Adipocyte (in vitro differentiated cells): ENCODE results near the gene C20orf144.
A peak's percentile ranks its signal among the peaks of the same experiment; 100 is the strongest.

ENCODE experiments used
- DNase-seq: peaks from one replicate; pipeline ENCODE4 v3.0.0-alpha.2; 2015; ENCODE audit warnings: low read depth
- H3K27me3 ChIP-seq: replicated peaks from 2 replicates; pipeline ENCODE4 v1.7.0; 2013; ENCODE audit warnings: mild to moderate bottlenecking, low read length, moderate library complexity; ENCODE audit not compliant: control insufficient read depth, insufficient read depth
- H3K36me3 ChIP-seq: 2 replicates; pipeline ENCODE4 v1.7.0; 2013; ENCODE audit warnings: low read length, mild to moderate bottlenecking, moderate library complexity; ENCODE audit not compliant: control insufficient read depth, insufficient read depth, severe bottlenecking
- H3K4me1 ChIP-seq: 2 replicates; pipeline ENCODE4 v1.7.0; 2013; ENCODE audit warnings: mild to moderate bottlenecking, low read length, moderate library complexity; ENCODE audit not compliant: control insufficient read depth, insufficient read depth
- H3K4me3 ChIP-seq: 2 replicates; pipeline ENCODE4 v1.7.0; 2013; ENCODE audit warnings: mild to moderate bottlenecking, low read length, moderate library complexity
- H3K9ac ChIP-seq: 2 replicates; pipeline ENCODE4 v1.7.0; 2013; ENCODE audit warnings: mild to moderate bottlenecking, low read length, moderate library complexity
- H3K9me3 ChIP-seq: 2 replicates; pipeline ENCODE4 v1.7.0; 2013; ENCODE audit warnings: mild to moderate bottlenecking, low read length, moderate library complexity; ENCODE audit not compliant: control insufficient read depth

The C20orf144 gene

DNA sequence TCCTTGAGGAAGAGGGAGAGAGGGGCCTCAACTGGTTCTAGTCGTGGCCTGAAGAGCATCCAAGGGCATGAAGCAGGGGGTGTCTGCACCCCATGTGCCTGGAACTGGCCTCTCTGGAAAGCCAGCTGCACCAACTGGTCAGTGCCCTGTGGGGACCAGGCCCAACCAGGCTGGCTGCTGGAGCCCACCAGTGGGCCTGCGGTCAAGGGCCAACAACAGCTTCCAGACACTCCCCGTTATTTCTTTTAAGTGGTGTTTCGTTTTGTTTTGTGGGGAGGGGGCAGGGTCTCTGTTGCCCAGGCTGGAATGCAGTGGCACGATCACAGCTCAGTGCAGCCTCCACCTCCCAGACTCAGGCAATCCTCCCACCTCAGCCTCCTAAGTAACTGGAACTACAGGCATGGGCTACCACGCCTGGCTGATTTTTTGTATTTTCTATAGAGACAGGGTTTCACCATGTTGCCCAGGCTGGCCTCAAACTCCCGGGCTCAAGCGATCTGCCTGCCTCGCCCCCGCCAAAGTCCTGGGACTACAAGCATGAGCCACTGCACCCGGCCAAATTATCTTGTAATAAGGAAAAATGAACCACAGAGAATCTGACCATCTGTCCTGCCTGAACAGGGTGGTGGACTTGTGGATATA, 11.9 kb upstream of the C20orf144 start:
- Histone ChIP-seq H3K4me3 (no peak overlapping the region), H3K27me3 (no peaks in the 10 kb centered on the region), H3K36me3 (peaks cover 8% of the 10 kb centered on the region), H3K9me3 (no peaks in the 10 kb centered on the region), H3K4me1 (peaks cover 33% of the 10 kb centered on the region), H3K9ac (no peak overlapping the region)
- DNase-seq: no peak

DNA sequence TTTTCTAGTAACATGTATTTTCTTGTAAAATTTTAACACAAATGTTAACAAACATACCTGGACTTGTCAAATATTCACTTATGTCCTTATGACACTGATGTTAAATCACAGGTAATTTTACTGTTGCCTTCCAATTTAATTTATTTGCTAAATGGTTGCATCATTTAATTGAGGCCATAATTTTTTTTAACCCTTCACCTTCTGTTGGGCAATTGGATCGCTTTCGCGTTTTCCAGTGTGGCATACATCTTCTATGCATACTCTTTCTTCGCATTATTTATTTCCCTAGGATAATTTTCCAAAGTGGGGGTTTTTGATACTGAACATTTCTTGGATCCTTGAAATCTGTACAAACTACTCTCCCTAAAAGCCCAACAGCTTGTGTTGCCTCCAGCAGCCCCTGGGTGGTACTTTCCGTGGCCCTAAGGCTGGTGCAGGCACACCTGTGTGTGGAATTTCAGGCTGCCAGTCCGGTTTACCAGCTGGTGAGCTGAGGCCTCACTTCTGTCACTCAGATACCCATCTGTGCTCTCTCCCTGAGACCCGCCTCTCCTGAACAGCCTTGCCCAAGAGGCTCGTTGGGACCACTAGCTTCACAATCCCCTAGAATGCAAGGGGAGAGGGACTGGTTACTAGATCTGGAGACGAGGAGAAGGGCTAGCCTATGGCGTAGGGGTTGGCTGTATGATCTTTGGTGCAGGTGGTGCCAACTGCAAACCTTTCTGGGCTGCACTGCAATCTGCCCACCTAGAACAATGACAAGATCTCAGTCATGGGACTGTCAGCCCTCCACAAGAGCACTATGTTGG, 11.2 kb upstream of the C20orf144 start:
- no peak for DNase-seq
- Histone ChIP-seq H3K36me3 (peaks cover 2% of the 10 kb centered on the region), H3K9ac (no peak overlapping the region), H3K27me3 (no peaks in the 10 kb centered on the region), H3K4me3 (no peak overlapping the region), H3K4me1 (peaks cover 33% of the 10 kb centered on the region), H3K9me3 (no peaks in the 10 kb centered on the region)

DNA sequence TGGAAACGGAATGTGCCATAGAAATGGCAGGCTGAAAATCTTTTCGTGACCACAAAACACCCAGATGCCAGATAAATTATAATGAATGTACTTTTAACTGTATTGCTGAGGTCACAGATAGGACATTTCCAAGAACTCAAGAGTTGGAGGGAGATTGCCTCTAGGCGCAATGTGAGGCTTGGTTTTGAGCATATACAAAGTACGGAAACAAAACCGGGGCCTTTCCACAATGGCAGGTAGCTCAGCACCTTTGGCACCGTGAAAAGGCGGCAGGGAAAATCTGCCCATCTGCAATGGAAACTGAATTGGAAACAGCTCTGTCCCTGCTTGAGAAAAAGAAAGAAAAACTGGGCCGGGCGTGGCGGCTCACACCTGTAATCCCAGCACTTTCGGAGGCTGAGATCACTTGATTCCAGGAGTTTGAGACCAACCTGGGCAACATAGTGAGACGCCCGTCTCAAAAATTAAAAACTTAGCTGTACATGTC, 10.5 kb upstream of the C20orf144 start:
- Histone ChIP-seq H3K4me3 (no peak overlapping the region), H3K4me1 (peaks cover 33% of the 10 kb centered on the region), H3K9me3 (no peaks in the 10 kb centered on the region), H3K36me3 (peaks cover 4% of the 10 kb centered on the region), H3K9ac (no peak overlapping the region), H3K27me3 (no peaks in the 10 kb centered on the region)
- no peak for DNase-seq

DNA sequence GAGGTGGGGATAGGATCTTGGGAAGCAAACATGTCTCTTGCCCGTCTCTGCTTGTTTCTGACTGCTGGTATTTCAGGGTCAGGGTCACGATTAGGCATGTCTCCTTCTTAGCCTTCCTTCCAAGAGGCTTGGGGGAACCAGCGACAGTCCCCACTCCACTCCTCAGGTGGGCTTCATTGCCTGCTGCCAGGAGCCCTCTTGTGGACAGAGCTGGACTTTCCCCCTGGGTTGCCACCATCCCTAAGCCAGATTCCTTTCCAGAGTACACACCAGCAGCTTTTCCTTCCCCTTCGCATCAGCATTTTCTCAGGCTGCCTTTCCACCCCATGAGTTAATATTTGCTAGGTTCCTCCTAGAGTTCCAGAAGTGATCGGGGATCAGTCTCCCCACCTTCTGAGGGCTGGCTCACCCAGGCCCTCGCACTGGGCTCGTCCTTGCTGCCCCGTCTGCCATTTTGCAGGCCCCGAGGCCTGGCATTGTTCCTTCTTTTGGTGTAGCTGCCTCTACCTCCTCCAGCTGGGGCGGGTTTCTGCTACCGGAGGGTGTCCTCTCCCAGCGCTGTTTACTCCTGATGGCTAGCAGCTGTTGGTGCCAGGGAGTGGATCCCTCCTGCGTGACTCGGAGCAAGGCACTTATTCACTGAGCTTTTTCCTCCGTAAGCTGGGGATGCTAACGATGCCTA, 8.8 kb upstream of the C20orf144 start:
- peak; percentile 76 for DNase-seq

DNA sequence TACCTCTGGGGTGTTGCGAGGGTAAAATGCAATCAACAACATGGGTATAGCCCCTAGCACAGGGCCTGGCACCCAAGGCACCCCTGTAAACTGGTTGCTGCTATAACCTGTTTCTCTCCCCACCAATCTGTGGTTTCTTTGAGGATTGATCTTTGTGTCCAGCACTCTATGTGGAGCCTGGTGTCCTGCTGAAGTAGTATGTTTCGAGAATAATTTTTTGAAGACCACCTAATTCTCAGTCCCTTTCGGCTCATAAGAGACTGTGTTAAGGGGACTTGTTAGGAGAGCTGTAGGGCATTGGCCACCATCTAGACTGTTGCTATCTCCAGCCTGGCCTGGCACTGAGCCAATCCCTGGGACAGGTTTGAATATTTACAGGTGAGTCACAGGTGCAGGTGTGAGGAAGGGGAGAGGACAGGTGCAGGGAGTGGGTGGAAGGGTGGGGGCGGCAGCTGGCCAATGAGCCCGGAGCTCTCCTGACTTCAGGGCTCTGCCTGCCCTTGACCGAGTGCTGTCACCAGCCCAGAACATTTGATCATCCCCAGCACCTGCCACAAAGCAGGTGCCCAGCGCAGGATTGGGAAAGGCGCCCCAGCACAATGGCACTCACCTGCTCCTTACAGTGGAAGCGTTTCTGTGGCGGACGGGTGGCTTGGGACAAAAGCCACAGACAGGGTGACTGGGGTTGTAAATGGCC, 8.1 kb upstream of the C20orf144 start:
- Histone ChIP-seq H3K4me3 (no peak overlapping the region), H3K36me3 (peaks cover 24% of the 10 kb centered on the region), H3K4me1 (peaks cover 13% of the 10 kb centered on the region), H3K9ac (peak overlapping the region; percentile 43), H3K27me3 (no peaks in the 10 kb centered on the region), H3K9me3 (no peaks in the 10 kb centered on the region)
- DNase-seq: no peak

More for the DNA sequence above, 8.8 kb upstream of the C20orf144 start:
- Histone ChIP-seq H3K27me3 (no peaks in the 10 kb centered on the region), H3K9ac (peak overlapping the region; percentile 43), H3K4me3 (no peak overlapping the region), H3K36me3 (peaks cover 19% of the 10 kb centered on the region), H3K4me1 (peaks cover 20% of the 10 kb centered on the region), H3K9me3 (no peaks in the 10 kb centered on the region)

DNA sequence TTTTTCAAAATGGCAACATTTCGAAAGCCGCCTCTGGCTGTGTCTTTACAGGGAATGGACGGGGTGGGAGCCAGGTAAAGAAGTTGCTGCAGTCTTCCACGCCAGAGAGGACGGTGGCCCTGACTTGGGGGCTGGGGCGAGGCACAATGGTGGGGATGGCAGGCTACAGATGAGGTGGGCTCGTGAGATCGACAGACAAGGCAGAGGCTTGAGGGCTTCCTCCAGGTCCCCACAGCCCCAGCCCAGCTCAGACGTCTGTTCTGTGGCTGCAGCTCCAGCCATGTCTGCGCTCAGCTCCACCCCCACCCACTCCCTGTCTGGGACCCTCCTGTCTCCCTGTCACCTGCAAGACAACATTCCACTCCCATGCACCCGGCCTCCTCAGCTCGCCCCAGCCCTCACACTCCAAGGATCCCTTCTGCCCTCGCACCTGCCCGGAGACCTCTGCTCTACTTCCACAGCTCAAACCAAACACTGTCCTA, 7.4 kb upstream of the C20orf144 start:
- Histone ChIP-seq H3K4me3 (no peak overlapping the region), H3K9me3 (no peaks in the 10 kb centered on the region), H3K4me1 (peaks cover 9% of the 10 kb centered on the region), H3K36me3 (peaks cover 27% of the 10 kb centered on the region), H3K9ac (no peak overlapping the region), H3K27me3 (no peaks in the 10 kb centered on the region)
- DNase-seq: no peak

DNA sequence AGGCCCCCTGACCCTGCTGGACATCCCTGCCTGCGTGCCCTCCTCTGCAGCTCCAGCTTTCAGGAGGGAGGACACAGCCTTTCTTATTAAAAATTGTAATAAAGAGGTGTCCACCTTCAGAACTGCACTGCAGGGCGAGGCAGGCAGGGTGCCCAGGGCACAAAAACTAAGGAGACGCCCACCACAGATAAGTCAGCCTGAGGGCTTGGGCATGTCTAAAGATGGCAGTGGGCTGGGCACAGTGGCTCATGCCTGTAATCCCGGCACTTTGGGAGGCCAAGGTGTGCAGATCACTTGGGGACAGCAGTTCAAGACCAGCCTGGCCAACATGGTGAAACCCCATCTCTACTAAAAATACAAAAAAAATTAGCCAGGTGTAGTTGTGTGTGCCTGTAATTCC, 7.0 kb upstream of the C20orf144 start:
- peaks cover 29% of the 10 kb centered on the region for H3K36me3 ChIP-seq
- H3K27me3 ChIP-seq: no peaks in the 10 kb centered on the region
- no peak overlapping the region for H3K4me3 ChIP-seq
- no peak for DNase-seq
- H3K9ac ChIP-seq: no peak overlapping the region
- no peaks in the 10 kb centered on the region for H3K9me3 ChIP-seq
- peaks cover 9% of the 10 kb centered on the region for H3K4me1 ChIP-seq

DNA sequence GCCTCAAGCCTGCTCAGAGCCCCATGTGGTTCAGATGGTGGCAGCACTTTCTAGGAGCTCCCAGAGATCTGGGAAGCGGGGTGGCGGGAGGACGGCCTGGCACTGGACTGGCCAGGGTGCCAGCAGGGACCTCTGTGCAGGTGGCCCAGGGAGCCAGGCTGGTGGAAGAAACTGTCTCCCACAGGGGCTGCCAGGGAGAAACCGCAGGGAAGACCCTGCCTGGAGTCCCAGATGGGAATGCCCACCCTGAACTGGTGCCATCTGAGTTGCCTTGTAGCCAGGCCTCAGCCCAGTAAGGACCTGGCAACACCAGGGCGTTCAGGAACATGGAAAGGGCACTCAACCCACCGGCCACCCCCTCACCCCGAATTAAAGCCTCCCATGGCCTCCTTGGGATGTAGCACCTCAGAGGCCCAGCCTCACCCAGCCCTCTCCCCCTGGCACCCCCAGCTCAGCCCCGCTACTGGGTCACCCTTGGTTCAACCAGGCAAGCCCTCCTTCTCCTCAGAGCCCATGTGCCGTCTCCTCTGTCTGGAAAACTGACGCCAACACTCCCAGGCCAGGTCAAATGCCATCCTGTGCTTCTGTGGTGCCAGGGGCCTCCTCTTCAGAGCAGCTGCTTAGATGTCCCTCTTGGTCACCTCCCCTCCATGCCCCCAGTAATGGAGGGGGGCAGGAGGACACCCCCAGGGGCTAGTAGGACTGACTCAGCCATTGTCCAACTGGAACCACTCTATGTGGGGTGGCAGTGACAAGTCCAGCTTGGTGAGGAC, 5.9 kb upstream of the C20orf144 start:
- H3K9me3 ChIP-seq: no peaks in the 10 kb centered on the region
- H3K9ac ChIP-seq: no peak overlapping the region
- H3K36me3 ChIP-seq: peaks cover 30% of the 10 kb centered on the region
- peaks cover 9% of the 10 kb centered on the region for H3K4me1 ChIP-seq
- no peak overlapping the region for H3K4me3 ChIP-seq
- DNase-seq: no peak
- no peaks in the 10 kb centered on the region for H3K27me3 ChIP-seq

DNA sequence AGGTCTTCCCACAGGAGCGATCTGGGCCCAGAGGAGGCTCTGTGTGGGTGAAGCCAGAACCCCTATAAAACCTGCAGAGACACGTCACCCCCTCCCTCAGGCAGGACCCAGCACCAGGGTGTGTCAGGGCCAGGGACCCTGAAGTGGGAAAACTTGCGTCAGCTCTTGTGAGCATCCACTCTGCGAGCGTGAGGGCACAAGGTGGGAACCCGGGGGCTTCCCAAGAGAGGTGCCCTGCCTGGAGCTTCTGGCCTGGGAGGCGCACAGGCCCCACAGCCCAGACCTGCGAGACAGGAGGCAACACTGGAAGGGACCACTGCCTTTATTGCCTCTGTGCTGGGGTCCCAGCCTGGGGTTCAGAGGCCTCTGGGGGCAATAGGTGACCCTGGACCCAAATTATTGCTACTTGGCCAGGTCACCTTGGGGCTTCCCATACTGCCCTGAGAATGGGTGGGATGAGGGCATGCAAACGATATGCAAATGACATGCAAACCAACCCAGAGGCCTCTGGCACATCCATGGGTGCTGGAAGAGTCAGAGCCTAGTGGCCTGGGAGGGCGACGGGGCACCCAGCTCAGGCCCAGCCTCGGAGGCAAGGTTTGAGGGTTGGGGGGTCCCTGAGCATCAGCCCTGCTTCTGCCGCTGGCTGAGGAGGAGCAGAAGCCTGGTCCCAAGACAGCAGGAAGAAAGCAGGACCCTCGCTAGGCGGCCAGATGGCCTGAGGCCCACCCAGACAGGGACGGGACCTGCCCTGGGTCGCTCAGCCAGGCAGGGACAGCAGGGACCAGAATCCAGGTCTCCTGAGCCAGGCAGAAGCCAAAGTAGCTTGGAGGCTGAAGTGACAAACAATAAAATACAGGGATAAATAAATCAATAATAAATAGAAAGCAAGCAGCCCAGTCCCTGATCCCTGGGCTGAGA, 5.1 kb upstream of the C20orf144 start:
- Histone ChIP-seq H3K9me3 (no peaks in the 10 kb centered on the region), H3K27me3 (no peaks in the 10 kb centered on the region), H3K4me3 (no peak overlapping the region), H3K9ac (no peak overlapping the region), H3K36me3 (peaks cover 30% of the 10 kb centered on the region), H3K4me1 (peaks cover 9% of the 10 kb centered on the region)
- DNase-seq: no peak

DNA sequence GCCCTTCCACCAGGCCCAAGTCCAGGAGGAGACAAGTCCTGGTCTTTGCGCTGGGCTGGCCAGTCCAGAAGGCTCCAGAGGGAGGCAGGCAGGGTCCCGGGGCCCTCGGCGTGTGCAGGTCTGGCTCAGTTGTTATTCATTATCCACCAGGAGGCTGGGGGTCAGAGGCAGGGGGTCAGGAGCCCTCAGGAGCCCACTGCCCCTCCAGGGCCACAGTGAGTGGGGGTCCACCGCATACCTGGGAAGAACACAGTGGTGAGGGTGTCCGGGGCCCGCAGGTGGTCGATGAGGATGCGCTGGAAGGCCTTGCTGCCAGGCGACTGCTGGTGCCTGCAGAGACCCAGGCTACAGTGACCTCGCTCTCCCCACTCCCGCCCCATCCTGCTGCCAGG, 4.4 kb upstream of the C20orf144 start:
- DNase-seq: no peak
- Histone ChIP-seq H3K4me1 (peaks cover 10% of the 10 kb centered on the region), H3K4me3 (no peak overlapping the region), H3K27me3 (no peaks in the 10 kb centered on the region), H3K36me3 (peaks cover 30% of the 10 kb centered on the region), H3K9me3 (no peaks in the 10 kb centered on the region), H3K9ac (no peak overlapping the region)
